Kidney (tissue), 14 donors: ENCODE results near the gene FBL. TPM values are rescaled to one million over a fixed set of nuclear protein-coding genes. Genes with fewer than 3 reads are reported as not detected.
A peak's percentile ranks its signal among the peaks of the same experiment; 100 is the strongest.

Experiments used
- DNase-seq, 5 donors: peaks; one replicate each; pipeline ENCODE4 v3.0.0-alpha.2; 2013 to 2020
- FAIRE-seq: peaks from 2 replicates; lab custom pipeline; 2012; peaks lifted over from hg19 to GRCh38; lab: Jason Lieb, UNC
- H3K27ac ChIP-seq, 2 donors: one replicate each; pipeline ENCODE4 v1.7.0; 2013; ENCODE audit warnings: low read depth in 2 of 2, low read length in 2 of 2, inconsistent platforms in 1 of 2
- H3K27me3 ChIP-seq: one replicate; pipeline ENCODE4 v1.7.1; 2013; ENCODE audit warnings: low read length, inconsistent platforms; ENCODE audit not compliant: control insufficient read depth, insufficient read depth
- H3K36me3 ChIP-seq, 3 donors: one replicate each; pipeline versions ENCODE4 v1.7.0 to v1.7.1; 2013; ENCODE audit warnings: low read length in 3 of 3, control low read depth in 1 of 3, inconsistent platforms in 1 of 3; ENCODE audit not compliant: insufficient read depth in 3 of 3, control insufficient read depth in 2 of 3
- H3K4me1 ChIP-seq, 3 donors: one replicate each; pipeline versions ENCODE4 v1.7.0 to v1.7.1; 2013; ENCODE audit warnings: low read length in 3 of 3, inconsistent platforms in 1 of 3, low read depth in 1 of 3; ENCODE audit not compliant: control insufficient read depth in 2 of 3, insufficient read depth in 2 of 3
- H3K4me3 ChIP-seq, 3 donors: one replicate each; pipeline versions ENCODE4 v1.7.0 to v1.8.1; 2013; ENCODE audit warnings: low read length in 3 of 3, control low read depth in 1 of 3, inconsistent platforms in 1 of 3
- H3K9ac ChIP-seq, 3 donors: one replicate each; pipeline versions ENCODE4 v1.7.0 to v1.7.1; 2013; ENCODE audit warnings: low read length in 3 of 3, control low read depth in 1 of 3, inconsistent platforms in 1 of 3
- H3K9me3 ChIP-seq, 3 donors: one replicate each; pipeline versions ENCODE4 v1.7.0 to v1.7.1; 2013; ENCODE audit warnings: low read length in 3 of 3, control low read depth in 1 of 3, inconsistent platforms in 1 of 3; ENCODE audit not compliant: control insufficient read depth in 2 of 3, insufficient read depth in 1 of 3
- intact Hi-C: fragments of 100-400 bp; cut with DNase I; formaldehyde crosslinking; loops from one replicate; pipeline ENCODE4 v1.11.1; 2022
- polyA plus RNA-seq: library from polyadenylated mRNA; stranded (reverse); fragments of 350-450 nt; fragmentation: Illumina TruSeq; extraction: RNeasy Lipid Tissue Mini Kit (QIAGEN cat#74804); gene quantifications from one replicate; pipeline ENCODE4 v1.2.3, GENCODE V29; 2014; ENCODE audit warnings: low read depth, low replicate concordance; ENCODE audit not compliant: insufficient read depth
- total RNA-seq: library from RNA; stranded (reverse); fragmentation: NEBNext Ultra II Directional; extraction: Animal tissue kit (Norgen Biotek cat#: 25700); gene quantifications from one replicate; pipeline ENCODE4 v1.2.1, GENCODE V29; 2021
- TF ChIP-seq, protein P1 (sequence below): IDR thresholded peaks from 3 replicates; pipeline ENCODE4 v1.5.1; 2012; ENCODE audit warnings: mild to moderate bottlenecking, moderate library complexity, borderline replicate concordance; ENCODE audit not compliant: insufficient read depth; ENCODE audit errors: extremely low read depth
- donor health status: control.
- donor health status: control.
- donor health status: control.
- donor health status: control.
- donor health status: control.
- donor health status: DM: yes; HTN: yes; CAD: no.
- donor health status: Normal renal cell carcinoma (clear cell type).

FBL gene
- total and polyA plus RNA-seq, 2 donors from 2014 or later = 155 to 165 TPM

DNA sequence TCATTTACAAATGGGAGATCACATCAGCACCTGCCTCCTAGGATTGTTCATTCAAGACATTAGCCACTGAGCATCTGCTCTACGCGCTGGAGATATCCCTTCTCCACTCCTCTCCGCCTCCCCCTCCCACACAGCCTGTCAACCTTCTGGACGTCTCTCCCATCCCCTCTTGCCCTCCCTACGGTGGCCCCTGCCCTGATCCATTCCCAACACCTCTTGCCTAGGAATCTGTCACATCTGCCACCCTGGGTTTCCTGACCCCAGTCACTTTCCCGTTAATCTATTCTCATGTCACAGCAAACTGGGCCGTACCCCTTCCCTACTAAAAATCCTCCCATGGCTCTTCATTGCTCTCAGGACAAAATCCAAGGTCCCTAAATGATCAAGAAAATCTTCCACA, 22.5 kb downstream of the FBL start:
- DNase-seq (peak in 4 of 5 donors; percentile 40 to 78 (median 56)), FAIRE-seq (no peak)
- H3K27me3 ChIP-seq = no peaks in the 10 kb centered on the region
- H3K27ac ChIP-seq = no peak overlapping the region
- peaks cover 2 to 23% (median 10%) of the 10 kb centered on the region in 3 donors for H3K36me3 ChIP-seq
- peak overlapping the region; percentile 66 to 95 (median 85) for H3K4me3 ChIP-seq
- H3K9ac ChIP-seq = peak overlapping the region; percentile 28 to 84 (median 47)
- no peaks in the 10 kb centered on the region for H3K9me3 ChIP-seq
- intact Hi-C loops = no loop called here
- H3K4me1 ChIP-seq = peaks cover 0 to 8% (median 5%) of the 10 kb centered on the region in 3 donors
- TF ChIP-seq, protein P1, sequence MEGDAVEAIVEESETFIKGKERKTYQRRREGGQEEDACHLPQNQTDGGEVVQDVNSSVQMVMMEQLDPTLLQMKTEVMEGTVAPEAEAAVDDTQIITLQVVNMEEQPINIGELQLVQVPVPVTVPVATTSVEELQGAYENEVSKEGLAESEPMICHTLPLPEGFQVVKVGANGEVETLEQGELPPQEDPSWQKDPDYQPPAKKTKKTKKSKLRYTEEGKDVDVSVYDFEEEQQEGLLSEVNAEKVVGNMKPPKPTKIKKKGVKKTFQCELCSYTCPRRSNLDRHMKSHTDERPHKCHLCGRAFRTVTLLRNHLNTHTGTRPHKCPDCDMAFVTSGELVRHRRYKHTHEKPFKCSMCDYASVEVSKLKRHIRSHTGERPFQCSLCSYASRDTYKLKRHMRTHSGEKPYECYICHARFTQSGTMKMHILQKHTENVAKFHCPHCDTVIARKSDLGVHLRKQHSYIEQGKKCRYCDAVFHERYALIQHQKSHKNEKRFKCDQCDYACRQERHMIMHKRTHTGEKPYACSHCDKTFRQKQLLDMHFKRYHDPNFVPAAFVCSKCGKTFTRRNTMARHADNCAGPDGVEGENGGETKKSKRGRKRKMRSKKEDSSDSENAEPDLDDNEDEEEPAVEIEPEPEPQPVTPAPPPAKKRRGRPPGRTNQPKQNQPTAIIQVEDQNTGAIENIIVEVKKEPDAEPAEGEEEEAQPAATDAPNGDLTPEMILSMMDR = no peak

DNA sequence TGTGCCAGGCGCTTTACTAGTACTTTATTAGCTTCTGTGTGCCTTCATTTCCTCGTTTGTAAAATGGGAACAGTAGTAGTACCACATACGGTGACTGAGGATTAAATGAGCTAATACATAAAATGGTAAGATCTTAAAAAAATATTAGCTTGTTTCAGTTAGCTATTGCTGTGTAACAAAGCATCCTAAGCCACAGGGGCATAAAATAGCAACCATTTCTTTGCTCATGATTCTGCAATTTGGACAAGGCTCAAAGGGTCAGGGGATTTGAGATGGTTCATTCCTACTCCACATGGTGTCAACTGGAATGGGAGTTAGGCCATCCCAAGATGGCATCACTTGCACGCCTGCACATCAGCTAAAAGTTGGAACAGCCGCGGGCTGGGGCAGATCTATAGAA, 25.5 kb downstream of the FBL start:
- Histone ChIP-seq H3K9me3 (no peaks in the 10 kb centered on the region), H3K27me3 (no peaks in the 10 kb centered on the region), H3K36me3 (peaks cover 0 to 2% (median 0%) of the 10 kb centered on the region in 3 donors), H3K9ac (no peak overlapping the region), H3K27ac (no peak overlapping the region), H3K4me1 (peaks cover 0 to 8% (median 5%) of the 10 kb centered on the region in 3 donors), H3K4me3 (no peak overlapping the region)
- FAIRE-seq (no peak), DNase-seq (no peak)
- TF ChIP-seq, protein P1 = no peak
- intact Hi-C loops = no loop called here

DNA sequence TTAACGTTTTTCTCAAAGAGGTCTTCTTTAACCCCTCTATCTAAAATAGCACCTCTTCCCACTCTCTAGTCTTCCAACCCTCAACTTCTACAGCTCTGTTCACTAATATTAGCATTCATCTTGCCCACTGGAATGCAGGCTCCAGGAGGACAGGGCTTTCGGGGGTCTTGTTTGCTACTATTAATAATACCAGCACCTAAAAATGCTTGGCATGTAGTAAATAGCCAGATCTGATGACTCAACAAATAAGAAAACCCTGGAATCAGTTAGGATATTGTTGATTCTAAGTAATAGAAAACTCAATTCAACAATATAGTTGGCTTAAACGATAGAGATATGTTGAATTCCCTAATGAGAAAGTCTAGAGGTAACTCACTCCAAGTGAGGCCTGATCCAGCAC, 26.4 kb downstream of the FBL start:
- TF ChIP-seq, protein P1 = no peak
- DNase-seq (no peak), FAIRE-seq (no peak)
- no peak overlapping the region for H3K27ac ChIP-seq
- intact Hi-C loops = no loop called here
- peaks cover 0 to 2% (median 0%) of the 10 kb centered on the region in 3 donors for H3K36me3 ChIP-seq
- H3K9ac ChIP-seq = no peak overlapping the region
- no peaks in the 10 kb centered on the region for H3K9me3 ChIP-seq
- peaks cover 0 to 5% (median 5%) of the 10 kb centered on the region in 3 donors for H3K4me1 ChIP-seq
- no peak overlapping the region for H3K4me3 ChIP-seq
- H3K27me3 ChIP-seq = no peaks in the 10 kb centered on the region

DNA sequence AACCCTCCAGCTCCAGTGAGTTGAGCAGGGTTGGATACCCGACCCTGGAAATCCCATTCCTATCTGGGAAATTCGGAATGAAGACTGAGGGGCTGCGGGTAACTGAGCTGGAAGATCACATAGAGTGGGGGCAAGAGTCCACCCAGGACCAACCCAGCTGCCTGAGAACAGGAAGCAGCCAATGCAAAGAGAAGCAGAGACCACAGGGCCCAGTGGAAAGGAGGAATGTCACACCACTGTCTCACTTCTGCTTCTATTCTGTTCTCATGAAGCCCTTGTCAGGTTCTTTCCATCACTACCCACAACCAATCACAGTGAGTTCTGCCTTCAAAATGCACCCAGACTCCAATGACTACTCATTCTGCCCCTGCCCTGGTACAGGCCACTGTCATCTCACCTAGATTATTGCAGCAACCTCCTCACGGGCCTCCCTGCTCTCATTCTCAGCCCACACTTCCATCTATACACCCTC, 27.5 kb downstream of the FBL start:
- no peaks in the 10 kb centered on the region for H3K27me3 ChIP-seq
- intact Hi-C loops = no loop called here
- H3K27ac ChIP-seq = no peak overlapping the region
- H3K9ac ChIP-seq = no peak overlapping the region
- H3K4me1 ChIP-seq = peaks cover 0 to 3% (median 2%) of the 10 kb centered on the region in 3 donors
- H3K4me3 ChIP-seq = no peak overlapping the region
- DNase-seq (no peak), FAIRE-seq (no peak)
- TF ChIP-seq, protein P1 = no peak
- peaks cover 0 to 2% (median 0%) of the 10 kb centered on the region in 3 donors for H3K36me3 ChIP-seq
- no peaks in the 10 kb centered on the region for H3K9me3 ChIP-seq
